Stimulated activated CD8-positive, alpha-beta memory T cell treated with anti-CD3 and anti-CD28 coated beads, Interleukin-4, amount 100 ng/mL, for 48 hours (primary cell): ENCODE measurements around the gene TPRX1.
"Not testable (repeated sequence)": the region's sequence is repeated elsewhere in the genome, so short reads cannot be mapped to it uniquely, and the experiment has no call there.

Source experiments
- DNase-seq: peaks from one replicate; pipeline ENCODE4 v3.0.0-alpha.2; 2020

TPRX1 gene

GRCh38 chr19:47798904-47799266, 5.5 kb downstream of the TPRX1 start:
- DNase-seq, result no peak

GRCh38 chr19:47797996-47798903, 6.1 kb downstream of the TPRX1 start:
- no peak for DNase-seq

GRCh38 chr19:47796785-47797184, 7.6 kb downstream of the TPRX1 start:
- DNase-seq, result no peak

GRCh38 chr19:47794526-47794925, 9.8 kb downstream of the TPRX1 start:
- no peak for DNase-seq

- DNase-seq, result no peak
Observed at GRCh38 chr19:47792616-47793015, 11.7 kb downstream of the TPRX1 start.

- peak; percentile 98 for DNase-seq
Observed at GRCh38 chr19:47790398-47790814, 13.9 kb downstream of the TPRX1 start.

- not testable (repeated sequence) for DNase-seq
Observed at GRCh38 chr19:47789811-47790210, 14.5 kb downstream of the TPRX1 start.

- DNase-seq, result not testable (repeated sequence)
Observed at GRCh38 chr19:47787307-47787706, 17.0 kb downstream of the TPRX1 start.

GRCh38 chr19:47786566-47786965, 17.8 kb downstream of the TPRX1 start:
- no peak for DNase-seq

- DNase-seq, result no peak
Observed at GRCh38 chr19:47781590-47782262, 22.6 kb downstream of the TPRX1 start.

GRCh38 chr19:47780215-47780551, 24.2 kb downstream of the TPRX1 start:
- DNase-seq, result no peak

- DNase-seq, result no peak
Observed at GRCh38 chr19:47779524-47780214, 24.7 kb downstream of the TPRX1 start.

GRCh38 chr19:47778954-47779351, 25.4 kb downstream of the TPRX1 start:
- peak; percentile 44 for DNase-seq

- peak; percentile 88 for DNase-seq
Observed at GRCh38 chr19:47778049-47778953, 26.1 kb downstream of the TPRX1 start, which contains the start of gene SELENOW. SELENOW (plus strand) TSS chr19:47778703; CDS start chr19:47778786, 83 bp downstream.

- not testable (repeated sequence) for DNase-seq
Observed at GRCh38 chr19:47777245-47778048, 26.9 kb downstream of the TPRX1 start.

GRCh38 chr19:47776568-47776967, 27.8 kb downstream of the TPRX1 start:
- no peak for DNase-seq

GRCh38 chr19:47771291-47771690, 33.1 kb downstream of the TPRX1 start:
- DNase-seq, result not testable (repeated sequence)

- no peak for DNase-seq
Observed at GRCh38 chr19:47769534-47769933, 34.8 kb downstream of the TPRX1 start.

GRCh38 chr19:47768604-47769003, 35.7 kb downstream of the TPRX1 start:
- no peak for DNase-seq

- no peak for DNase-seq
Observed at GRCh38 chr19:47767349-47767748, 37.0 kb downstream of the TPRX1 start.

GRCh38 chr19:47766670-47767069, 37.7 kb downstream of the TPRX1 start:
- DNase-seq, result no peak

GRCh38 chr19:47766359-47766620, 38.1 kb downstream of the TPRX1 start:
- DNase-seq, result no peak
